DND-41 (cell line): ENCODE measurements around the gene YWHAE.

Experiments used
- EZH2 ChIP-seq: IDR thresholded peaks from 3 replicates; pipeline ENCODE4 v1.6.1; 2012; ENCODE audit warnings: borderline replicate concordance, low read depth, mild to moderate bottlenecking, moderate library complexity, low read length, inconsistent platforms; ENCODE audit not compliant: severe bottlenecking
- TF ChIP-seq, protein P1 (sequence below): IDR thresholded peaks from 2 replicates; pipeline ENCODE4 v1.5.1; 2012; ENCODE audit warnings: borderline replicate concordance, low read length, moderate library complexity, mild to moderate bottlenecking; ENCODE audit not compliant: poor library complexity, severe bottlenecking; ENCODE audit errors: extremely low read depth

- TF ChIP-seq, protein P1, sequence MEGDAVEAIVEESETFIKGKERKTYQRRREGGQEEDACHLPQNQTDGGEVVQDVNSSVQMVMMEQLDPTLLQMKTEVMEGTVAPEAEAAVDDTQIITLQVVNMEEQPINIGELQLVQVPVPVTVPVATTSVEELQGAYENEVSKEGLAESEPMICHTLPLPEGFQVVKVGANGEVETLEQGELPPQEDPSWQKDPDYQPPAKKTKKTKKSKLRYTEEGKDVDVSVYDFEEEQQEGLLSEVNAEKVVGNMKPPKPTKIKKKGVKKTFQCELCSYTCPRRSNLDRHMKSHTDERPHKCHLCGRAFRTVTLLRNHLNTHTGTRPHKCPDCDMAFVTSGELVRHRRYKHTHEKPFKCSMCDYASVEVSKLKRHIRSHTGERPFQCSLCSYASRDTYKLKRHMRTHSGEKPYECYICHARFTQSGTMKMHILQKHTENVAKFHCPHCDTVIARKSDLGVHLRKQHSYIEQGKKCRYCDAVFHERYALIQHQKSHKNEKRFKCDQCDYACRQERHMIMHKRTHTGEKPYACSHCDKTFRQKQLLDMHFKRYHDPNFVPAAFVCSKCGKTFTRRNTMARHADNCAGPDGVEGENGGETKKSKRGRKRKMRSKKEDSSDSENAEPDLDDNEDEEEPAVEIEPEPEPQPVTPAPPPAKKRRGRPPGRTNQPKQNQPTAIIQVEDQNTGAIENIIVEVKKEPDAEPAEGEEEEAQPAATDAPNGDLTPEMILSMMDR, result no peak
- no peak for TF ChIP-seq EZH2
Measured at GRCh38 chr17:1368588-1368987, 31.4 kb downstream of the YWHAE start.
